ENCODE measurements around the gene AKAP7. TPM values are rescaled to one million over a fixed set of nuclear protein-coding genes. Genes with fewer than 3 reads are reported as not detected.

The AKAP7 gene
- polyA plus RNA-seq, 3 donors, result 2.4 to 4.9 (median 3.4) TPM

DNA sequence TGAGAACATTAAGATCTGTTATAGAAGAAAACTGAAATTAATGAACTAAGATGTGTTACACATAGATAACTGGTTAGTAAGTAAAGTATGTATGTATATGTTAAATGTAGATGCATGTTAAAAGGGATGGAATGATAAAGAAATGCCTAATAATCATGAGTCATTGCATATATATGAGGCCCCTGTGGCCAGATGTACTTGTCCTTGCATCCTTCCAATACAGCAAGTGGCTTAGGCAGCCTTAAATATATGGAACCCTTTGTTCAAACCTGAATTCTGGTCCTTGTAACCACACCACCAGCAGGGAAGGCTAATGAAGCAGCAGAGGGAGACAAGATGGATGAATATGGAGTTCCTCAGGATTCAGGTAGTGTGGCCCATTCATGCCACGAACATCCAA is 9.8 kb upstream of the AKAP7 start:
- no CpG with 5 or more reads among the region's 1 CpG for WGBS (ENCODE audit: insufficient coverage)
- no peak overlapping the region for H3K4me3 Mint-ChIP-seq
- Histone ChIP-seq H3K9me3 (replicated peaks in 1 of 2; ENCODE audit: control insufficient read depth in 1 of 2, insufficient read depth in 1 of 2, low read length in 2 of 2) (no peaks in the 10 kb centered on the region), H3K27ac (ENCODE audit: low read depth in 1 of 2, low read length in 2 of 2) (no peak overlapping the region), H3K4me3 (replicated peaks in 1 of 3; ENCODE audit: low read depth in 2 of 3, low read length in 3 of 3) (no peak overlapping the region), H3K36me3 (replicated peaks in 1 of 2; ENCODE audit: control insufficient read depth in 1 of 2, insufficient read depth in 2 of 2, low read length in 2 of 2) (no peaks in the 10 kb centered on the region), H3K4me2 (replicated peaks; ENCODE audit: extremely low read depth, low read length, poor library complexity, severe bottlenecking) (no peak overlapping the region), H3K27me3 (ENCODE audit: control insufficient read depth in 2 of 2, insufficient read depth in 2 of 2, low read length in 2 of 2) (no peaks in the 10 kb centered on the region), H3K79me2 (ENCODE audit: insufficient read depth, low read length) (no peaks in the 10 kb centered on the region), H3K4me1 (ENCODE audit: control insufficient read depth in 1 of 2, insufficient read depth in 2 of 2, low read length in 2 of 2) (peaks cover 0 to 7% of the 10 kb centered on the region in 2 donors), H2AFZ (ENCODE audit: insufficient read depth, low read depth, low read length, poor library complexity, severe bottlenecking) (peak overlapping the region; percentile 36), H4K20me1 (ENCODE audit: insufficient read depth, low read length) (no peaks in the 10 kb centered on the region), H3K9ac (ENCODE audit: insufficient read depth, low read length, poor library complexity, severe bottlenecking) (no peak overlapping the region)
- H3K36me3 Mint-ChIP-seq, result no peaks in the 10 kb centered on the region
- intact Hi-C loops (cut with micrococcal nuclease), result no loop called here
- no peak for DNase-seq
- H3K27me3 Mint-ChIP-seq (ENCODE audit: low read depth in 3 of 3), result peaks cover 0 to 2% (median 0%) of the 10 kb centered on the region in 3 donors
- H3K4me1 Mint-ChIP-seq, result peaks cover 6% of the 10 kb centered on the region
- TF ChIP-seq, protein P1, sequence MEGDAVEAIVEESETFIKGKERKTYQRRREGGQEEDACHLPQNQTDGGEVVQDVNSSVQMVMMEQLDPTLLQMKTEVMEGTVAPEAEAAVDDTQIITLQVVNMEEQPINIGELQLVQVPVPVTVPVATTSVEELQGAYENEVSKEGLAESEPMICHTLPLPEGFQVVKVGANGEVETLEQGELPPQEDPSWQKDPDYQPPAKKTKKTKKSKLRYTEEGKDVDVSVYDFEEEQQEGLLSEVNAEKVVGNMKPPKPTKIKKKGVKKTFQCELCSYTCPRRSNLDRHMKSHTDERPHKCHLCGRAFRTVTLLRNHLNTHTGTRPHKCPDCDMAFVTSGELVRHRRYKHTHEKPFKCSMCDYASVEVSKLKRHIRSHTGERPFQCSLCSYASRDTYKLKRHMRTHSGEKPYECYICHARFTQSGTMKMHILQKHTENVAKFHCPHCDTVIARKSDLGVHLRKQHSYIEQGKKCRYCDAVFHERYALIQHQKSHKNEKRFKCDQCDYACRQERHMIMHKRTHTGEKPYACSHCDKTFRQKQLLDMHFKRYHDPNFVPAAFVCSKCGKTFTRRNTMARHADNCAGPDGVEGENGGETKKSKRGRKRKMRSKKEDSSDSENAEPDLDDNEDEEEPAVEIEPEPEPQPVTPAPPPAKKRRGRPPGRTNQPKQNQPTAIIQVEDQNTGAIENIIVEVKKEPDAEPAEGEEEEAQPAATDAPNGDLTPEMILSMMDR (IDR thresholded peaks at IDR 0.05), result no peak
- peaks cover 0 to under 1% (median 0%) of the 10 kb centered on the region in 7 donors for H3K9me3 Mint-ChIP-seq
- H3K27ac Mint-ChIP-seq, result no peak overlapping the region

DNA sequence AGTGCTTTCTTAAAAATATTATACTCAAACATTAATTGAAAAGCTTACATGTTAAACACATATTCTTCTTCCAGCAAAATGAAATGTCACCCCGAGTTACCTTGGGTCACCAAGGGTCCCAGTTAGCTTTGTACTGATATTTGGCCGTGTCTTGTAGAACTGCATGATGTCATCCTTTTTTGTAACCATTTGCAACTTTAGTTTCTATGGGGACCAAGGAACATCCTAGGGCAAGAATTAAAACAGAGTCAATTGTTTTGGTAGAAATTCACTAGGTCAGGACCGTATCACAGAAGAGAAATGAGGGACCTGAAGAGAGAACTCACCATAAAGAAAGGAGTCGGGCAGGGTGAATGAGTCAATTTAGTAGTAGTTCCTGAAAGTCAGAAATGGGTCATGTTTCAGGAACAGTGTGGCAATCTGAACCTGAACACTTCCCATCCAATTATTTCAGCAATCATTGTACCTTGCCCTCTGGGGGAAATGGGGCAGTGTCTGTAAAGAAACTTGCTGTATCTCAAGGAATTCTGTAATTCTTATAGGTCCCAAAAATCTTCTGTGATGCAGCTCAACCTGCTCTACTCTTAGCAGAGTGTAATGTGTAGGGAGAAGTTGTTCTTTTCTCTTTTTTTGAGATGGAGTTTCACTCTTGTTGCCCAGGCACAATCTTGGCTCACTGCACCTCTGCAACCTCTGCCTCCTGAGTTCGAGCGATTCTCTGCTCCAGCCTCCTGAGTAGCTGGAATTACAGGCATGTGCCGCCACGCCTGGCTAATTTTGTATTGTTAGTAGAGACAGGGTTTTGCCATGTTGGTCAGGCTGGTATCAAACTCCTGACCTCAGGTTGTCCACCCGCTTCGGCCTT is 5.3 kb upstream of the AKAP7 start:
- no peak overlapping the region for H3K4me2 ChIP-seq (replicated peaks; ENCODE audit: extremely low read depth, low read length, poor library complexity, severe bottlenecking)
- H3K4me1 ChIP-seq (ENCODE audit: control insufficient read depth in 1 of 2, insufficient read depth in 2 of 2, low read length in 2 of 2), result peaks cover 6 to 12% of the 10 kb centered on the region in 2 donors
- TF ChIP-seq, protein P1 (IDR thresholded peaks at IDR 0.05), result no peak
- no peaks in the 10 kb centered on the region for H3K9me3 ChIP-seq (replicated peaks in 1 of 2; ENCODE audit: control insufficient read depth in 1 of 2, insufficient read depth in 1 of 2, low read length in 2 of 2)
- no peak overlapping the region for H3K27ac Mint-ChIP-seq
- 89% methylated on average over 4 of the region's 10 CpGs for WGBS (ENCODE audit: insufficient coverage)
- H3K4me3 ChIP-seq (replicated peaks in 1 of 3; ENCODE audit: low read depth in 2 of 3, low read length in 3 of 3), result no peak overlapping the region
- H3K27me3 ChIP-seq (ENCODE audit: control insufficient read depth in 2 of 2, insufficient read depth in 2 of 2, low read length in 2 of 2), result no peaks in the 10 kb centered on the region
- no peaks in the 10 kb centered on the region for H3K79me2 ChIP-seq (ENCODE audit: insufficient read depth, low read length)
- peak; percentile 14 to 30 (median 22) for DNase-seq
- no peak overlapping the region for H2AFZ ChIP-seq (ENCODE audit: insufficient read depth, low read depth, low read length, poor library complexity, severe bottlenecking)
- H3K27ac ChIP-seq (ENCODE audit: low read depth in 1 of 2, low read length in 2 of 2), result no peak overlapping the region
- H3K4me1 Mint-ChIP-seq, result peaks cover 13% of the 10 kb centered on the region
- H3K9me3 Mint-ChIP-seq, result peaks cover 0 to 3% (median 0%) of the 10 kb centered on the region in 7 donors
- H3K9ac ChIP-seq (ENCODE audit: insufficient read depth, low read length, poor library complexity, severe bottlenecking), result no peak overlapping the region
- peaks cover 0 to 4% (median 3%) of the 10 kb centered on the region in 3 donors for H3K27me3 Mint-ChIP-seq (ENCODE audit: low read depth in 3 of 3)
- no peaks in the 10 kb centered on the region for H4K20me1 ChIP-seq (ENCODE audit: insufficient read depth, low read length)
- H3K4me3 Mint-ChIP-seq, result no peak overlapping the region
- H3K36me3 ChIP-seq (replicated peaks in 1 of 2; ENCODE audit: control insufficient read depth in 1 of 2, insufficient read depth in 2 of 2, low read length in 2 of 2), result no peaks in the 10 kb centered on the region
- no peaks in the 10 kb centered on the region for H3K36me3 Mint-ChIP-seq
- intact Hi-C loops (cut with micrococcal nuclease), result no loop called here

All from CD14-positive monocyte (primary cell).